ENCODE data around the gene ZNF132.

ZNF132 gene

GRCh38 chr19:58385891-58386575 is 53.9 kb downstream of the ZNF132 start:
- no peak for DNase-seq

GRCh38 chr19:58385313-58385890 is 54.6 kb downstream of the ZNF132 start:
- DNase-seq: no peak

- DNase-seq: no peak
Observed at GRCh38 chr19:58382997-58383603, 56.9 kb downstream of the ZNF132 start.
